Measurements from ENCODE around the gene PRSS8. TPM values are rescaled to one million over a fixed set of nuclear protein-coding genes. Genes with fewer than 3 reads are reported as not detected.
"Not testable (repeated sequence)": the region's sequence is repeated elsewhere in the genome, so short reads cannot be mapped to it uniquely, and the experiment has no call there.

The PRSS8 gene
- total and polyA plus RNA-seq, 5 experiments from 2014 or later = not detected

GRCh38 chr16:31167315-31167714 lies 31.8 kb upstream of the PRSS8 start:
- no peak for ATAC-seq
- no peaks in the 10 kb centered on the region for H3K27me3 Mint-ChIP-seq
- POLR2A ChIA-PET = interaction anchor here (0.9 to 2.3 kb wide), 4 partner anchors 10 to 24 kb away, joined by 3 to 16 read pairs (median 8); partner anchors contain the start of gene FUS
- H3K4me3 Mint-ChIP-seq = no peak overlapping the region
- no peak overlapping the region for H3K27ac Mint-ChIP-seq
- no peaks in the 10 kb centered on the region for H3K9me3 Mint-ChIP-seq
- H3K36me3 Mint-ChIP-seq = no peaks in the 10 kb centered on the region
- H3K4me1 Mint-ChIP-seq = peaks cover 0 to 2% (median 1%) of the 10 kb centered on the region in 4 donors
- DNase-seq = no peak

GRCh38 chr16:31157136-31157535 lies 21.6 kb upstream of the PRSS8 start:
- DNase-seq (no peak), ATAC-seq (no peak)
- peaks cover 0 to 11% (median 5%) of the 10 kb centered on the region in 4 donors for H3K4me1 Mint-ChIP-seq
- no peaks in the 10 kb centered on the region for H3K9me3 Mint-ChIP-seq
- peak overlapping the region in 3 of 10 donors; percentile 35 to 66 (median 60) for H3K27ac Mint-ChIP-seq
- H3K27me3 Mint-ChIP-seq = no peaks in the 10 kb centered on the region
- peak overlapping the region in 8 of 10 donors; percentile 31 to 65 (median 48) for H3K4me3 Mint-ChIP-seq
- POLR2A ChIA-PET = interaction anchor here (0.7 to 3.5 kb wide), 6 partner anchors 11 to 130 kb away, joined by 3 to 20 read pairs (median 6); partner anchors contain the start of gene FUS
- no peaks in the 10 kb centered on the region for H3K36me3 Mint-ChIP-seq

- H3K4me3 Mint-ChIP-seq, DNase-seq, POLR2A ChIA-PET, H3K4me1 Mint-ChIP-seq, ATAC-seq, H3K36me3 Mint-ChIP-seq, H3K27ac Mint-ChIP-seq, H3K27me3 Mint-ChIP-seq, H3K9me3 Mint-ChIP-seq: not testable (repeated sequence)
Measured at GRCh38 chr16:31150976-31151375, 15.4 kb upstream of the PRSS8 start.

- Mint-ChIP-seq H3K36me3 (no peaks in the 10 kb centered on the region), H3K4me1 (peaks cover 0 to 4% (median 2%) of the 10 kb centered on the region in 4 donors), H3K27ac (no peak within 1 kb of the TSS), H3K9me3 (no peaks in the 10 kb centered on the region), H3K27me3 (peaks cover 0 to 5% (median 0%) of the 10 kb centered on the region in 5 donors), H3K4me3 (no peak within 1 kb of the TSS)
- DNase-seq (peak in 1 of 10 donors; percentile 37), ATAC-seq (no peak)
- POLR2A ChIA-PET = no interaction called here
Measured at GRCh38 chr16:31149894-31150890, 14.7 kb upstream of the PRSS8 start, which contains the start of gene PRSS36. Gene PRSS36 (minus strand): TSS chr16:31150066. CDS start chr16:31150035, 31 bp downstream.

GRCh38 chr16:31149332-31149731 lies 13.8 kb upstream of the PRSS8 start:
- peaks cover 0 to 4% (median 2%) of the 10 kb centered on the region in 4 donors for H3K4me1 Mint-ChIP-seq
- H3K4me3 Mint-ChIP-seq = no peak overlapping the region
- H3K27ac Mint-ChIP-seq = no peak overlapping the region
- DNase-seq = no peak
- no peaks in the 10 kb centered on the region for H3K9me3 Mint-ChIP-seq
- peaks cover 0 to 5% (median 0%) of the 10 kb centered on the region in 5 donors for H3K27me3 Mint-ChIP-seq
- POLR2A ChIA-PET = no interaction called here
- H3K36me3 Mint-ChIP-seq = no peaks in the 10 kb centered on the region
- no peak for ATAC-seq

GRCh38 chr16:31148896-31149295 lies 13.4 kb upstream of the PRSS8 start:
- ATAC-seq (no peak), DNase-seq (peak in 1 of 10 donors; percentile 52)
- H3K27me3 Mint-ChIP-seq = peaks cover 0 to 5% (median 0%) of the 10 kb centered on the region in 5 donors
- H3K4me1 Mint-ChIP-seq = peaks cover 0 to 9% (median 2%) of the 10 kb centered on the region in 4 donors
- no peaks in the 10 kb centered on the region for H3K36me3 Mint-ChIP-seq
- H3K4me3 Mint-ChIP-seq = no peak overlapping the region
- no peaks in the 10 kb centered on the region for H3K9me3 Mint-ChIP-seq
- POLR2A ChIA-PET = no interaction called here
- no peak overlapping the region for H3K27ac Mint-ChIP-seq

GRCh38 chr16:31148281-31148728 lies 12.8 kb upstream of the PRSS8 start:
- H3K27ac Mint-ChIP-seq = no peak overlapping the region
- H3K36me3 Mint-ChIP-seq = no peaks in the 10 kb centered on the region
- ATAC-seq (peak in 1 of 2 donors; percentile 42), DNase-seq (peak in 1 of 10 donors; percentile 40)
- H3K4me3 Mint-ChIP-seq = no peak overlapping the region
- H3K27me3 Mint-ChIP-seq = peaks cover 0 to 5% (median 0%) of the 10 kb centered on the region in 5 donors
- POLR2A ChIA-PET = no interaction called here
- H3K9me3 Mint-ChIP-seq = no peaks in the 10 kb centered on the region
- H3K4me1 Mint-ChIP-seq = peaks cover 5 to 14% (median 6%) of the 10 kb centered on the region in 4 donors

GRCh38 chr16:31147574-31147973 lies 12.0 kb upstream of the PRSS8 start:
- Mint-ChIP-seq H3K27me3 (peaks cover 0 to 5% (median 0%) of the 10 kb centered on the region in 5 donors), H3K4me3 (no peak overlapping the region), H3K36me3 (no peaks in the 10 kb centered on the region), H3K4me1 (peaks cover 5 to 14% (median 6%) of the 10 kb centered on the region in 4 donors), H3K27ac (peak overlapping the region in 1 of 10 donors; percentile 60), H3K9me3 (no peaks in the 10 kb centered on the region)
- ATAC-seq = no peak
- no peak for DNase-seq
- POLR2A ChIA-PET = no interaction called here

GRCh38 chr16:31145398-31145990 lies 10.0 kb upstream of the PRSS8 start:
- Mint-ChIP-seq H3K4me1 (peaks cover 9 to 22% (median 15%) of the 10 kb centered on the region in 4 donors), H3K27ac (no peak overlapping the region), H3K27me3 (peaks cover 0 to 5% (median 0%) of the 10 kb centered on the region in 5 donors), H3K9me3 (no peaks in the 10 kb centered on the region), H3K36me3 (no peaks in the 10 kb centered on the region), H3K4me3 (no peak overlapping the region)
- POLR2A ChIA-PET = interaction anchor here (0.6 to 7.2 kb wide), 4 partner anchors 32 to 55 kb away, joined by 3 to 240 read pairs (median 8); partner anchors contain the start of gene FUS
- DNase-seq = no peak
- ATAC-seq = no peak

GRCh38 chr16:31144418-31144817 lies 8.9 kb upstream of the PRSS8 start:
- Mint-ChIP-seq H3K27ac (peak overlapping the region in 4 of 10 donors; percentile 25 to 70 (median 54)), H3K4me1 (peaks cover 9 to 22% (median 15%) of the 10 kb centered on the region in 4 donors), H3K4me3 (peak overlapping the region in 6 of 10 donors; percentile 45 to 79 (median 72))
- not testable (repeated sequence) for H3K27me3 Mint-ChIP-seq, ATAC-seq, DNase-seq, H3K36me3 Mint-ChIP-seq, H3K9me3 Mint-ChIP-seq
- POLR2A ChIA-PET = interaction anchor here (3.5 to 7.2 kb wide), 2 partner anchors 33 to 39 kb away, joined by 28 to 240 read pairs; partner anchors contain the start of gene FUS

GRCh38 chr16:31143694-31144148 lies 8.2 kb upstream of the PRSS8 start:
- Mint-ChIP-seq H3K9me3 (no peaks in the 10 kb centered on the region), H3K4me3 (peak overlapping the region; percentile 61 to 84 (median 74)), H3K27me3 (peaks cover 0 to 5% (median 0%) of the 10 kb centered on the region in 5 donors), H3K36me3 (no peaks in the 10 kb centered on the region), H3K4me1 (peaks cover 9 to 22% (median 15%) of the 10 kb centered on the region in 4 donors), H3K27ac (peak overlapping the region in 7 of 10 donors; percentile 29 to 87 (median 70))
- DNase-seq = no peak
- POLR2A ChIA-PET = interaction anchor here (1.5 to 7.2 kb wide), 6 partner anchors 23 to 111 kb away, joined by 5 to 240 read pairs (median 27); partner anchors contain the start of genes FUS, KAT8, PYCARD and STX4
- no peak for ATAC-seq
